ENCODE results near the gene GDF2. TPM values are rescaled to one million over a fixed set of nuclear protein-coding genes. Genes with fewer than 3 reads are reported as not detected.

GDF2 gene
- not detected in 2 replicates for total RNA-seq

DNA sequence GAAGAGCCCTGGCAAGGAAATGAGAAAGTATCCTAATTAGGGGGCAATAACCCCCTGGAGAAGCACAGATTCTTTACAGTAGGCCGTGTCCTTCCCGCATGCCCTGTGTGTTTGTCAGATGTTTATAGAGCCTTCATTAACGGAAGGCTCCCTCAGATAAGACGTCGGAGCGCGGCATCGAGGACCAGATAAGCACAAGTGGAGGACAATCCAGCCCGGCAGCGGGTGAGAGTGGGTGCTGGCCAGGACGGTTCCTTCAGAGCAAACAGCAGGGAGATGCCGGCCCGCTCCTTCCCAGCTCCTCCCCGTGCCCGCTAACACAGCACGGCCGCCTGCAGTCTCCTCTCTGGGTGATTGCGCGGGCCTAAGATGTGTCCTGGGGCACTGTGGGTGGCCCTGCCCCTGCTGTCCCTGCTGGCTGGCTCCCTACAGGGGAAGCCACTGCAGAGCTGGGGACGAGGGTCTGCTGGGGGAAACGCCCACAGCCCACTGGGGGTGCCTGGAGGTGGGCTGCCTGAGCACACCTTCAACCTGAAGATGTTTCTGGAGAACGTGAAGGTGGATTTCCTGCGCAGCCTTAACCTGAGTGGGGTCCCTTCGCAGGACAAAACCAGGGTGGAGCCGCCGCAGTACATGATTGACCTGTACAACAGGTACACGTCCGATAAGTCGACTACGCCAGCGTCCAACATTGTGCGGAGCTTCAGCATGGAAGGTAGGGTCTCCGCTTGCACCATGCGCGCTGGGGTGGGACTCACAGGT, at the start of gene GDF2:
GDF2 (plus strand) TSS at position 155 of the 762 bp plus-strand sequence; CDS start at position 370, 215 bp downstream.
- no peak for DNase-seq (ENCODE audit: low read depth in 2 of 2)

DNA sequence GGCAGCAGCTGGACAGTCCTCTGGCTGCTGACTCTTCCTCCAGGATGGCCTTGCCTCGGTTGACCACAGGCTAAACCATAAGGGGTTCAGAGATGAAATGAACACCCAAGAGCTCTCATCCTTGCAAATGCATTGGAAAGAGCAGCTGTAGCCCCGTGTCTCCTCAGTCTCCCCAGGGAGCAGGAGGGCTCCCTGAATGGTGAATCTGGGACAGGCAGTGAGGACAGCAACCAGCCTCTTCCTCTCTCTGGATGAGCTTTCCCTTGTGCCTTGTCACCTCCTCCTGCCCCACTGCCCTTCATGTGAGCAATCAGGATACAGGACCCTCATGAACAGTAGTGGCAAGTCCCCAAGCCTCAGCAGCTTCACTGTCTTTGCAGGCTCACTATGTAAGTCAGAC, 46.2 kb upstream of the GDF2 start:
- no peak for DNase-seq (ENCODE audit: low read depth in 2 of 2)

GRCh38 chr10:47276576-47277351, 45.5 kb upstream of the GDF2 start:
- DNase-seq (ENCODE audit: low read depth in 2 of 2) = no peak

DNA sequence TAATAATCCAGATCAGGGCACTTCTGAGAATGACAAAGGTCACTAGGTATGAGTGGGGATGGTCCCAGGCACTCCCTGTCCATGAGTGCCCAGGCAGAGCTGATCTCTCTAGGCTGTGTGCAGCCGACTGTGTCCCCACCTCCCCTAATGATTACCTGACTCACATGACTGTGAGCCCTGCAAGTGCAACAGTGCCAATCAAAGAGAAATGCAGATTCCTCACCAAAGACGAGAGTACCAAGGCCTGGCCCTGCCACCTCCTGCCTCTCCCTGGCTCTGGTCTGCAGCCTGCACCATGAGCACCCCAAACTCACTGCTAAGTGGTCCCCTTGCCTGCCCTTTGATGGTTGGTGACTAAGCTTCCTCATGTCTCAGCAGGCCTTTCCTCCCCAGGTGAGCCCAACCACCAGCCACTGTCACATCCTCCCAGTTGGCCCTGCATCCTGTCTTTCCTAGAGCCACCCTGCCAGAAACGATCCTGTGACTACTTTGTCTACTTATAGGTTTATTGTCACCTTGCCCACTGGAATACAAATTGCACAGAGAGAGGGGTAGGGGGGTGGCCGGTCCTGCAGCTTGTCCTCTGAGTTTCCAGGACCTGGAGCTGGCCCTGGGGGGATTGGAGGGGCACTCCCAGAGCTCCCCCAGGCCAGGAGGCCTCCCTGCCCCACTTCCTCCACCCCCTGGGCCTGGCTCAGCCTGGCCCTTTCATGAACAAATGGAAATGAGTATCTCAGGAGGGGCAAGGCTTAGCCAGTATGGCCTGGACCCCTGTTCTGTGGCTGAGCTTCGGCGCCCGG, 44.7 kb upstream of the GDF2 start:
- DNase-seq (ENCODE audit: low read depth in 2 of 2) = peak in 1 of 2 donors; percentile 11

DNA sequence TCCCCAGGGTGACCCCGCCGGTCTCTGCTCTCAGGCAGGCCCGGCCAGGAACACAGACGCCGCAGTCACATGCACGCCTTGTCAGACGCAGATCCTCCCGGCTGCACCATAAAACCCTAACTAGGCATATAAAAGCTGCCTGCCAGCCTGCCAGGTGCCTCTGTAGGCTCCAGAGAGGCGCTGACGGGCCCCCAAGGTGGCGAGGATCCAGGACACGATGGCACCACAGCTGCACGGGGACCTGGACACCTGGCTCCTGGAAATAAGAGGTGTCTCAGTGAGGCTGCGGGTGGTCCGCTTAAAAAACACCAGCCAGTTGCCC, 44.1 kb upstream of the GDF2 start:
- DNase-seq (ENCODE audit: low read depth in 2 of 2) = no peak

- no peak for DNase-seq (ENCODE audit: low read depth in 2 of 2)
Observed at GRCh38 chr10:47278720-47279119, 43.5 kb upstream of the GDF2 start.

DNA sequence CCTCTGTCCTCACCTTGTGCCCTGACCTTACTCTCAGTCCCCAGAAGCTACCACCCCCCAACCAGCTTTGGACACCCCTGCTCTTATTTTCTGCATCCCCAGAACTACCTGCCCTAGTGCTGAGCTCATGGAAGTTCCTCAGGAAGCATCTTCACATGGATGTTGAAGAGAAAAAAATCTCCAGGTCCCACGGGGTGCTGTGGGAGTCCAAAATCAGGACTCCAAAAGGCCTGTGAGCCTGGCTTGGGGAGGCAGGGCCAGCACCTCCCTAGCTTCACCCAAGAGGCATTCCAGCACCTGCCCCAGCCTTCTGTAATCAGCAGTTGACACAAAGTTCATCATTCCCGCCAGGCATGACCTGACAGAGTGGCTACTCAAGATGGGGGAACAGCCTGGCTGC, 43.0 kb upstream of the GDF2 start:
- no peak for DNase-seq (ENCODE audit: low read depth in 2 of 2)

DNA sequence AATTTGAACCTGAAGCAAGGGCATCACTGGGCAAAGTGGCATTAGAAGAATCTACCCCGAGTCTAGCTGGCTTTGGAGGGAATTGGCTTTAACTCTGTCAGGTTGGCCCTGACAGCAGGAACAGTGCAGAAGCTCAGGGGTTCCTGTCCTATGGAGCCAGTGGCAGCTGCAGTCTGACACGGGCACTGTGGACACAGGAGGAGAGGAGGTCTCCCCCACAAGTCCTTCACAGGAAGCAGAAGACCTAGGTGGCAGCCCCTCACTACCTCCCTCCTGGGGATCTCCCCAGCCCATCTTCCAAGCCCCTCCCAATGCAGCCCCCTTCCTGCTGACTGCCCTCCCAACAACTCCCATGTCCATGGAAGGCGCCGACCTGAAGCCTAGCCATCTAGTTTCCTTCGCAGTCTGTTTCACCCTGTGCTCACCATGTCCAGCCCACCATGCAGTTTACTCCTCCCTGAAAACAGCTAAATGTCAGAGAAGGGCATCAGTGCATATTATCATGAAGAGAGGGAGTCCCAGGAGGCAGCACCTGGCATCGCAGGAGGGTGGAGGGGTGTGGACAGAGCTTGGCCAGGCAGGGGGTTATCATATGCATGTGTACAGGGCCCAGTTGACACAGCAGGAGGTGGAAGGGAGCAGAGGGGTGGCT, 40.1 kb upstream of the GDF2 start:
- no peak for DNase-seq (ENCODE audit: low read depth in 2 of 2)

- no peak for DNase-seq (ENCODE audit: low read depth in 2 of 2)
Observed at GRCh38 chr10:47282657-47283018, 39.6 kb upstream of the GDF2 start.

GRCh38 chr10:47283101-47283630, 39.1 kb upstream of the GDF2 start:
- DNase-seq (ENCODE audit: low read depth in 2 of 2) = no peak

GRCh38 chr10:47283848-47284247, 38.4 kb upstream of the GDF2 start:
- no peak for DNase-seq (ENCODE audit: low read depth in 2 of 2)

DNA sequence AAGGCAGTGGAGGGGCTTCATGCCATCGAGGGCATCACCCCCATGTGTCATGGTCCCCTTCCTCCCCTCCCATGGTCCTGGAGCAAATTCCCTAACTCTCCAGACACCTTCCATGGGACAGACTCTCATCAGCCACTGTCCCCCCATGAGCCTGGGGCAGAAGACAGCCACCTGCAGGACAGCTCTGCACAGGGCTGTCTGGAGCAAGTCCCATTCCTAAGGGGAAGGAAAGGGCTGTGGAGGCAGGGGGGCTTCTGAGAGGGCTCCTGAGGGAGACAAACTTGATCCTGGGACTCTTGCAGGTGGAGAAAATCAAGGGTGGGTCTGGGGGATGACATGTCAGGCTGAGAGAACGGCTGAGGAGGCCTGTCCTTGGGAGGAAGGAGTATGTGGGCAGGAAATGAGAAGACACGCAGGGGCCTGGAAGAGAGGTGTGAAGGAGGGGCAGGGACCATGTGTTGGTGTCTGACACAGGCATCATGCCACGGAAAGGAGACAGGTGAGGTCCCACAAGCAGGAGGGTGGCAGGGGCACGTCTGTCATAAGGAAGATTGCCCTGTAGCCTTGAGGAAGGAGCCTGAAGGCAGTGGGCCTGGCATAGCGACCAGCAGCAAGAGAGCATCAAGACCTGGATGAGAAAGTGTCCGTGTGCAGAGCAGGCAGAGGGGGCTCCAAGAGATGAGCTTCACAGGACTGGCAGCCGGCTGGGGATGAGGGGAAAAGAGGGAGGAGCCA, 36.7 kb upstream of the GDF2 start:
- no peak for DNase-seq (ENCODE audit: low read depth in 2 of 2)

DNA sequence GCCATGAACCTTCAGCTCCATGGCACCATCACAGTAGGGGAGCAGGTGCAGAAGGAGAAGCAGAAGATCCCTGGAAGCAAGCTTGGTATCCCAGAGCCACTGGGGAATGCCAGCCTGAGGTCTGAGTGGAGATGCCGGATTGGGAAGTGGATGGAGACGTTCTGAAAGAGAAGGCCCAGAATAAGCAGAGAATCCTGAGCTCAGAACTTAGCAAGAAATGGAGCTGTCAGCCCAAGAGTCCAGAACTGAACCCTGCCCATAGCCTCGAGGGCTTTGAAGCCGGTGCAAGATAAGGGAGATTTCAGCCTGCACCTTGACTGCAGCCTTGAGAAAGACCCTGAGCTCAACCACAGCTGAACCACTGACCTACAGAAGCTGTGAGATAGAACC, 36.1 kb upstream of the GDF2 start:
- no peak for DNase-seq (ENCODE audit: low read depth in 2 of 2)

DNA sequence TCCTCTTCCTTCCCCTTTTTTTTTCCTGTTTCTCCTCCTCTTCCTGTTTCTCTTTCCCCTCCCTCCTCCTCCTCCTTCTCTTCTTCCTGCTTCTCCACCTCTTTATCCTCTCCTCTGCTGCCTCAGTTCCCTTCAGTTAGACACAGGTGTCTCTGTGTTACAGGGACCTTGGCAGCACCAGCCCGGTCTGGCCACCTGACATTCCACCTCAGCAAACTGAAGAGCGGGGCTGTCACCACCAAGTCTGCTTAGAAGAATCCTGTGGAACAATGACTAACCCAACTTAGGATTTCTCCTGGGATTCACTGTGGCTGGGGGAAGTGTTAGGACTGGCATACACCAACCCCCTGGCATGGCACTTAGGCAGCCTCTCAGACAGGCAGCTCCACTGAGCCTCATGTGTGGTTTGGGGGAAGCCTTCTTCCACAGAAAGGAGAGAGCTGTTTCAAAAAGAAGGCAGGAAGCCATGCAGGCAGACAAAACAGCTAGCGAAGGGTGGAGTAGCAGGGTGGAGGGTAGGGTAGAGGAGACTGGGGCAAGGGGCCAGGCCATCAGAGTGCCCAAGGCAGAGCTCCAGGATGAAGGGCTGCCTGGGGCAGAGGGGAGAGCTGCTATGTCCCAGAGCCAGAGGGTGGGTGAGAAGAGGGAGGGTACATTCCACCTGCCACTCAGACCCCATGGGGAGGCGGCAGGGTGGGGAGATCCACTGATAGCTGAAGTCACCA, 35.5 kb upstream of the GDF2 start:
- DNase-seq (ENCODE audit: low read depth in 2 of 2) = no peak

GRCh38 chr10:47287365-47287802, 34.9 kb upstream of the GDF2 start:
- peak in 1 of 2 donors; percentile 23 for DNase-seq (ENCODE audit: low read depth in 2 of 2)

DNA sequence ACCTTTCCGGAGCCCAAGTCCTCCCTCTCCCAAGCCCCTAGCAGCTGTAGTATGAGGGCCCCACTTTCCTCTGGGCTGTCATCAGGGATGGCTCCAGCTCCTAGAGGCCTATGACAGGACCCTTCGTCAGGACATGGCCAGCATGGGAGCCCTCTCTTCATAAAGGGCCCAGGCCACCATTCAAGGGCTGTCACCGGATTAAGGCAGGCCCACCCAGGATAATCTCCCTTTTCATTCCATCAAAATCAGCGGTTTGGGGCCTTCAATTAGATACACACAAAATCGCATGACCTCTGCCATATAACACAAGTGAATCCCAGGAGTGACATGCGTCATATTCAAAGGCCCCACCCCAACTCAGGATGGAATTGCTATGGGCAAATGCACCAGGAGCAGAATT, 34.4 kb upstream of the GDF2 start:
- no peak for DNase-seq (ENCODE audit: low read depth in 2 of 2)

DNA sequence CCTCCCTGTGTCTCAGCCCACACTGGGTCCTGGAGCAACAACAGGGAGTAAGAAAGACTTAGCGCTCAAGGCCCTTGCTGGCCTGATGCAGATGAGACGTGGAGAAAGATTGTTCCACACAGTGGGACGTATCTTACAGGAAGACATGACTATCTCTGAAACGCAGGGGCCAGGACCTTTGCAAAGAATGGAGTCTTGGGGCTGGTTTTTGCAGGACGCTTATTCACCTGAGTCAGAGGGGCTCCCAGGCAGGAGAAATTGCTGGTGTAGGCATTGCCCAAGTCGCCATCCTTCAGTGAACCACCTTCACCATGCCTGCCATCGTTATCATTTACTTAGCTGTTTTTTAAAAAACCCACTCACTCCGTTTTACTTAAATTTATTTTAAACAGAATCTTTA, 34.0 kb upstream of the GDF2 start:
- DNase-seq (ENCODE audit: low read depth in 2 of 2) = no peak

DNA sequence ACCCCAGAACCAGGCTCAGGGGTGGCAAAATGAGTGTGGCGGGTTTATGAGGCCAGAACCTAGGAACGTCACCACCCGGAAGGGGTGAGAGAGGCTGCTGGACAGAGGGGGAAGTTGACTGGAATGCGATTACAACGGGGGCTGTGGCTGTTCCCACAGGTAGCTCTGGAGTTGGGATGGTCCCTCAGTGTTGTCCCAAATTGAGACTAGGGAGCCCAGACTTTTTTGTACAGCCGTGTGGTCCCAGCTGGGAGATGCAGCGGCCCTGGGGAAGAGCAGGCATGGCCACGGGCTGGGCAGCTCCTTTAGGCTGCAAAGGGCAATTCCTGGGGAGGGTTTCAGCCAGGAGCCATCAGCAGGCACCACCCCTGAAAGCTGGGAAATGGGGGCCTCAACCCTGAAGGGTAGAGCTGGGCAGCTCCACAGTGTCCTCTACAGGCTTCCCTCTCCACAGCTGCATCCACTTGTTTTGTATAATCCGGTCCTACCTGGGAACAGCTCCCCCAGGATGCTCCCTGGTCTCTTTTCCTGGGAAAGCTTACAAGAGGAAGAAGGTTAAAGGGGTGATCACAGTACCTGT, 33.2 kb upstream of the GDF2 start:
- DNase-seq (ENCODE audit: low read depth in 2 of 2) = no peak

- no peak for DNase-seq (ENCODE audit: low read depth in 2 of 2)
Observed at GRCh38 chr10:47289921-47290320, 32.3 kb upstream of the GDF2 start.

DNA sequence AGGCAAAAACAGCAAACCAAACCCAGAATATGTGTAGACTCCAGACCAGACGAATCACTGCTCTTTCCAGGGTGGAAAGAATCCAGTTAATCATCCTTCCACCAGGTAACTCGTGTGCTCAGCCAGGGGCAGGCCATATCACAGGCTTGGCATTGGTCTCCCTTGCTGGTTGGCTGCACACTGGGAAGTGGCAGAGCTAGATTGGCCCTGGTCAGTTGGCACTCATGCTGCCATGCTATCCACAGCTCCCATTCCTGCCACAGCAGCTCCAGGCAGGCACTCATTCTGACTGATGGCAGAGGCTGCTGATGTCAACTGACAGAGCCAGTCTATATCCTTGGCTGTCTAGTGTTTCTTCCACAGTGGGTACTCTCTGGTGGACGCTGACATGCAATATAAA, 31.9 kb upstream of the GDF2 start:
- DNase-seq (ENCODE audit: low read depth in 2 of 2) = no peak

All from lung microvascular endothelial cell (primary cell).